HepG2 (cell line): ENCODE results near the gene USP11.

ENCODE experiments used
- CBX1 ChIP-seq: IDR thresholded peaks from one replicate; pipeline ENCODE4 v1.6.1; 2016; ENCODE audit warnings: antibody characterized with exemption, low read depth
- TF ChIP-seq, protein P1 (sequence below): sonication (generic); formaldehyde crosslinking; conservative IDR thresholded peaks from 2 replicates; pipeline ENCODE4 v1.4.0; 2020; ENCODE audit warnings: missing genetic modification reagents
- TF ChIP-seq, protein P2 (sequence below): sonication (generic); formaldehyde crosslinking; IDR thresholded peaks from 2 replicates; pipeline ENCODE4 v1.5.0; 2020; ENCODE audit warnings: missing genetic modification reagents

DNA sequence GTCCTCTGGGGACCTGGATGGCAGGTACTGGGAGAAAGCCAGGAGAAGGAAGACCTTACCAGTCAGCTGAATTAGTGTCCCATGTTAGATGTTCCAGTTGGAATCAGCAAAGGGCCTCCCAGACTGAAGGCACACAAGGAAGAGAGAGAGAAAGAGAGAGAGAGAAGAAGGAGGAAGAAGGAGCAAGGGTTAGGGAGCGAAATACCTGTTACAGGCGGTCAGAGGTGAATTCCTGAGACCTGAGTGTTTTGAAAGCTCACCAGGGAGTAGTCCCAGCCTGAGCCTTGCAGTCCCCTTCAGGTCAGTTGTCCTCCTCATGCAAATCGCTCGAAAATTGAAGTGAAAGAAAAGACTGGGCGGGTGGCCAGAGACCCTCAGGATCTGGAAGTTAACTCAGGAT lies 60.3 kb downstream of the USP11 start:
- TF ChIP-seq, protein P1, sequence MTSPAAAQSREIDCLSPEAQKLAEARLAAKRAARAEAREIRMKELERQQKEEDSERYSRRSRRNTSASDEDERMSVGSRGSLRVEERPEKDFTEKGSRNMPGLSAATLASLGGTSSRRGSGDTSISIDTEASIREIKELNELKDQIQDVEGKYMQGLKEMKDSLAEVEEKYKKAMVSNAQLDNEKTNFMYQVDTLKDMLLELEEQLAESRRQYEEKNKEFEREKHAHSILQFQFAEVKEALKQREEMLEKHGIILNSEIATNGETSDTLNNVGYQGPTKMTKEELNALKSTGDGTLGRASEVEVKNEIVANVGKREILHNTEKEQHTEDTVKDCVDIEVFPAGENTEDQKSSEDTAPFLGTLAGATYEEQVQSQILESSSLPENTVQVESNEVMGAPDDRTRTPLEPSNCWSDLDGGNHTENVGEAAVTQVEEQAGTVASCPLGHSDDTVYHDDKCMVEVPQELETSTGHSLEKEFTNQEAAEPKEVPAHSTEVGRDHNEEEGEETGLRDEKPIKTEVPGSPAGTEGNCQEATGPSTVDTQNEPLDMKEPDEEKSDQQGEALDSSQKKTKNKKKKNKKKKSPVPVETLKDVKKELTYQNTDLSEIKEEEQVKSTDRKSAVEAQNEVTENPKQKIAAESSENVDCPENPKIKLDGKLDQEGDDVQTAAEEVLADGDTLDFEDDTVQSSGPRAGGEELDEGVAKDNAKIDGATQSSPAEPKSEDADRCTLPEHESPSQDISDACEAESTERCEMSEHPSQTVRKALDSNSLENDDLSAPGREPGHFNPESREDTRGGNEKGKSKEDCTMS: no peak
- TF ChIP-seq, protein P2, sequence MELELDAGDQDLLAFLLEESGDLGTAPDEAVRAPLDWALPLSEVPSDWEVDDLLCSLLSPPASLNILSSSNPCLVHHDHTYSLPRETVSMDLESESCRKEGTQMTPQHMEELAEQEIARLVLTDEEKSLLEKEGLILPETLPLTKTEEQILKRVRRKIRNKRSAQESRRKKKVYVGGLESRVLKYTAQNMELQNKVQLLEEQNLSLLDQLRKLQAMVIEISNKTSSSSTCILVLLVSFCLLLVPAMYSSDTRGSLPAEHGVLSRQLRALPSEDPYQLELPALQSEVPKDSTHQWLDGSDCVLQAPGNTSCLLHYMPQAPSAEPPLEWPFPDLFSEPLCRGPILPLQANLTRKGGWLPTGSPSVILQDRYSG (CRISPR knock-in tag): no peak
- TF ChIP-seq CBX1: no peak
